Right cardiac atrium (tissue), 5 donors: ENCODE results near the gene SC5D. TPM values are rescaled to one million over a fixed set of nuclear protein-coding genes. Genes with fewer than 3 reads are reported as not detected.

Source experiments
- ATAC-seq, 2 donors: fragments of 200-7000 bp; cut with Tn5 transposase; one replicate each; pipeline versions ENCODE4 v1.8.0 to v1.9.1; 2020; ENCODE audit warnings: moderate library complexity in 2 of 2, mild to moderate bottlenecking in 1 of 2
- DNase-seq, 3 donors: peaks; one replicate each; pipeline ENCODE4 v3.0.0-alpha.2; 2020
- H3K27ac ChIP-seq: one replicate; pipeline ENCODE4 v1.5.1; 2013; ENCODE audit warnings: mild to moderate bottlenecking, low read length, control low read depth, moderate library complexity
- H3K27me3 ChIP-seq: one replicate; pipeline ENCODE4 v1.6.1; 2013; ENCODE audit not compliant: control insufficient read depth, insufficient read depth
- H3K4me1 ChIP-seq: one replicate; pipeline ENCODE4 v1.6.1; 2013; ENCODE audit warnings: low read length; ENCODE audit not compliant: control insufficient read depth, insufficient read depth
- H3K4me3 ChIP-seq: one replicate; pipeline ENCODE4 v1.5.1; 2013; ENCODE audit warnings: low read length, control low read depth
- H3K9me3 ChIP-seq: one replicate; pipeline ENCODE4 v1.6.1; 2013; ENCODE audit warnings: low read length; ENCODE audit not compliant: control insufficient read depth
- WGBS: extraction: QIAGEN DNeasy Blood & Tissue Kit; methylation state at CpG from one replicate; pipeline ENCODE4 v1.1.7; 2013; 5-methylcytosine and 5-hydroxymethylcytosine counted together
- intact Hi-C, 4 donors: fragments of 100-400 bp; cut with DNase I; formaldehyde crosslinking; loops; one replicate each; pipeline versions ENCODE4 v1.11.0 to v1.14.0; 2022 to 2023
- polyA plus RNA-seq: library from polyadenylated mRNA; stranded (reverse); fragments of 200-250 nt; gene quantifications from one replicate; pipeline ENCODE4 v1.2.3, GENCODE V29; 2013
- total RNA-seq, 4 donors: library from RNA; stranded (reverse); fragmentation: NEBNext Ultra II Directional; extraction: Animal tissue kit (Norgen Biotek cat#: 25700); gene quantifications; one replicate each; pipeline ENCODE4 v1.2.1, GENCODE V29; 2021
- donor health status: healthy with polysubstance abuse.
- donor health status: DM: no; HTN: yes; CAD: no.
- donor health status: DM: no; HTN: no; CAD: no.
- donor health status: DM: no; HTN: yes; CAD: no; lungs with severe emphysema.
- donor health status: DM: yes; HTN: yes; CAD: no.

Gene SC5D
- total and polyA plus RNA-seq, 5 donors = 29.7 to 34.7 (median 30.2) TPM

- DNase-seq (no peak), ATAC-seq (no peak)
- H3K9me3 ChIP-seq = no peaks in the 10 kb centered on the region
- no peak overlapping the region for H3K4me3 ChIP-seq
- intact Hi-C loops = loop anchor here in 1 of 4 donors (10.0 kb wide), 1 partner anchor 339 kb away; no protein-coding TSS in a partner anchor
- H3K27ac ChIP-seq = no peak overlapping the region
- no peaks in the 10 kb centered on the region for H3K27me3 ChIP-seq
- H3K4me1 ChIP-seq = no peaks in the 10 kb centered on the region
- 47% methylated on average over 2 of the region's 2 CpGs for whole genome bisulfite sequencing
These were observed 37.0 kb upstream of the SC5D start for GRCh38 chr11:121255473-121256125.

GRCh38 chr11:121257289-121257688 lies 35.3 kb upstream of the SC5D start:
- H3K27me3 ChIP-seq = no peaks in the 10 kb centered on the region
- no peaks in the 10 kb centered on the region for H3K4me1 ChIP-seq
- DNase-seq = no peak
- no peak overlapping the region for H3K27ac ChIP-seq
- no peak overlapping the region for H3K4me3 ChIP-seq
- H3K9me3 ChIP-seq = no peaks in the 10 kb centered on the region
- ATAC-seq = no peak
- intact Hi-C loops = loop anchor here in 1 of 4 donors (10.0 kb wide), 1 partner anchor 338 kb away; no protein-coding TSS in a partner anchor

DNA sequence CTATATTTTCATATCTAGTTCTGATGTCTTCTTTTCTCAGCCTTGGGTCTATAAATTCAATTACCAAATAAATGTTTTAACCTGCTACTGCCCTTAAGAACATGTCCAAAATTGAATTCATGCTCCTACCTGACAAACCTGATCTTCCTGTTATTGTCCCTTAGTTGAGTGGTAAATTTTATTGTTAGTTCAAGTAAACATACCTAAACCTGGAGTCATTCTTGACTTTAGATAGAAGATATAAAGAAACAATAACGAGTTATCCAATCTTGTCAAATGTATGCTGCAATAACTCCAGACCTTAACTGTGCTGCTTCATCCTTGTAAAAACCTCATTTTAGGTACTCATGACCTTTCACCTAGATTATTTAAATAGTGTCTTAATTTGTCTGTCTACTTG lies 34.6 kb upstream of the SC5D start:
- Histone ChIP-seq H3K27ac (no peak overlapping the region), H3K27me3 (no peaks in the 10 kb centered on the region), H3K4me3 (no peak overlapping the region), H3K4me1 (no peaks in the 10 kb centered on the region), H3K9me3 (no peaks in the 10 kb centered on the region)
- no peak for ATAC-seq
- intact Hi-C loops = loop anchor here in 1 of 4 donors (10.0 kb wide), 1 partner anchor 337 kb away; no protein-coding TSS in a partner anchor
- WGBS = 80% methylated on average over 1 of the region's 1 CpG
- no peak for DNase-seq

DNA sequence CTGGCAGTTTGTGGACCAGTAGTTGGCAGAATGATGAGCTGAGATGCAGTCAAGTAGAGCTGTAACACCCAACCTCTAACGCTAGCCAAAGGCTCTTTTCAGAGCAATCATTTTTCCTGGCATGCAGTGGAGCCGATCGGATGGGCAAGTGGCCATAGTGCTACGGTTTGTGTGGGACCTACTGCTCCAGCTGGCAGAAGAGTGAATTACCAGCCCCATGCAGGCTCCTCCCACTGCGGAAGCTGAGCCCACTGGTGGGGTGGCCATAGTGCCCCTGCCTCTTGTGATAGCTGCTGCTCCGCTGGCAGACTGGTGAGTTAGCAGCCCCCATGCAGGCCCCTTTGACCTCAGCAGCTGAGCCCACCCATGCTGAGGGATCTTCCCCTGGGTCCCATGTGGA lies 27.0 kb upstream of the SC5D start:
- DNase-seq = no peak
- 63% methylated on average over 6 of the region's 6 CpGs for WGBS
- Histone ChIP-seq H3K27ac (no peak overlapping the region), H3K4me1 (no peaks in the 10 kb centered on the region), H3K27me3 (no peaks in the 10 kb centered on the region), H3K4me3 (no peak overlapping the region), H3K9me3 (no peaks in the 10 kb centered on the region)
- no peak for ATAC-seq
- intact Hi-C loops = no loop called here

DNA sequence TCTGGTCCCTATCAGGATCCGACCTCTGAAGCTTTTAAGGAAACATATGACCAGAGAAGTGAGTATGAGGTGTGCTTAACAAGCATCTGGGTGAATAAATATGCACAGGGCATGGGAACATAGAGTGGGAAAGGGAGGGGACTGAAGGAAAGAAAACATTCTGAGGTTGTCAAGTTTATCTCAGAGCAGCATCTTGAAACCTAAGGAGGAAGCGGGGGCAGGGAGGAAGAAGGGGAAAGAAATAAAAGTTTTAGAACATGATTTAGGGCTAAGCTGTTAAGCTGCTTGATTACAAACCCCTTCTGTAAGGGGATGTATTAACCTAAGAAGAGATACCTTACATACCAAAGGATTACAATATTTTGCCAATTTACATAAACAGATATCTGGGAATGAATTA lies 24.0 kb upstream of the SC5D start:
- Histone ChIP-seq H3K4me1 (no peaks in the 10 kb centered on the region), H3K27ac (no peak overlapping the region), H3K9me3 (no peaks in the 10 kb centered on the region), H3K27me3 (no peaks in the 10 kb centered on the region), H3K4me3 (no peak overlapping the region)
- intact Hi-C loops = no loop called here
- DNase-seq (no peak), ATAC-seq (no peak)
- 24% methylated on average over 2 of the region's 2 CpGs for WGBS

GRCh38 chr11:121270001-121270678 lies 22.4 kb upstream of the SC5D start:
- Histone ChIP-seq H3K27ac (no peak overlapping the region), H3K9me3 (no peaks in the 10 kb centered on the region), H3K4me1 (no peaks in the 10 kb centered on the region), H3K27me3 (no peaks in the 10 kb centered on the region), H3K4me3 (no peak overlapping the region)
- intact Hi-C loops = no loop called here
- WGBS = 29% methylated on average over 7 of the region's 7 CpGs
- ATAC-seq (no peak), DNase-seq (no peak)

- no peaks in the 10 kb centered on the region for H3K4me1 ChIP-seq
- H3K27ac ChIP-seq = no peak overlapping the region
- DNase-seq (no peak), ATAC-seq (no peak)
- intact Hi-C loops = no loop called here
- no peak overlapping the region for H3K4me3 ChIP-seq
- H3K9me3 ChIP-seq = no peaks in the 10 kb centered on the region
- 84% methylated on average over 4 of the region's 4 CpGs for WGBS
- H3K27me3 ChIP-seq = no peaks in the 10 kb centered on the region
These were observed 18.1 kb upstream of the SC5D start for GRCh38 chr11:121274332-121274991.

GRCh38 chr11:121281698-121282097 lies 10.9 kb upstream of the SC5D start:
- no peak for DNase-seq
- Histone ChIP-seq H3K27ac (no peak overlapping the region), H3K4me3 (no peak overlapping the region), H3K4me1 (no peaks in the 10 kb centered on the region), H3K9me3 (no peaks in the 10 kb centered on the region), H3K27me3 (no peaks in the 10 kb centered on the region)
- no peak for ATAC-seq
- intact Hi-C loops = no loop called here
- 95% methylated on average over 5 of the region's 5 CpGs for WGBS

DNA sequence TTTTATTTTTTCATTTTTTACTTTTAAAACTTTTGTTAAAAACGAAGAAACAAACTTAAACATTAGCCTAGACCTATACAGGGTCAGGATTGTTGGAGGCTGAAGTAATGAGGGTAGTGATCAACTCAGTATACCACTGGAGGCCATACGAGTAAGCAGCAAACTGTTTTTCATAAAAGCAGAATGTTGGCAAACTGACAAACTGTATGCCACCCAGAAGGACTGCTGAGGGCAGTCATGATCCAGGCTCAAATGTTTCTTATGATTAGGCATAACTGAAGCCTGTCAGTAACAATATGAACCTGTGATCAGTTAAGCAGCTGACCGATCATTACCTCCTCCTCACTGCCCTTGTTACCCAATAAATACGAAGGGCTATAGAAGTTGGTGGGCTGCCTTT lies 10.2 kb upstream of the SC5D start:
- H3K4me1 ChIP-seq = no peaks in the 10 kb centered on the region
- H3K27me3 ChIP-seq = no peaks in the 10 kb centered on the region
- intact Hi-C loops = no loop called here
- ATAC-seq = no peak
- no peak for DNase-seq
- no peak overlapping the region for H3K27ac ChIP-seq
- no peak overlapping the region for H3K4me3 ChIP-seq
- no peaks in the 10 kb centered on the region for H3K9me3 ChIP-seq
- WGBS = 62% methylated on average over 4 of the region's 4 CpGs

GRCh38 chr11:121282886-121283502 lies 9.6 kb upstream of the SC5D start:
- no peaks in the 10 kb centered on the region for H3K9me3 ChIP-seq
- no peak for ATAC-seq
- no peak overlapping the region for H3K27ac ChIP-seq
- H3K4me1 ChIP-seq = no peaks in the 10 kb centered on the region
- H3K4me3 ChIP-seq = no peak overlapping the region
- no peaks in the 10 kb centered on the region for H3K27me3 ChIP-seq
- no peak for DNase-seq
- intact Hi-C loops = no loop called here
- WGBS = 89% methylated on average over 4 of the region's 4 CpGs

DNA sequence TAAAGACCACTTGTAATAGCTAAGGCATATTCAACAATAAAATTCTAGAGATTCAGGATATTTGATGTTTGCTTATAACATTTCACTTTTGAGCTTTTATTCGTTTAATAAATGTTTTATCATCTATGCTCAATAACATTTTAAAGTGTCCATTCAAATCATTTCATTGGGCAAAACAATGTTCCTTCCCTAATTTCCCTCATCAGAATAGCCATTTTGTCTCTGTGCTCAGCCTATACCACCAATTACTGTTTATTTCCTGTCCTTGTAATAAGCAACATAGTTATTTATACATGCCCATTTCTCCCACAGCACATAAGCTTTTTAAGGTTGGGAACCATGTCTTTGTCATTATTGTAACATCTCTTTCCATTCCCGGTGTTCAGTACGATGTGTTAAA lies 1.3 kb upstream of the SC5D start:
- no peaks in the 10 kb centered on the region for H3K9me3 ChIP-seq
- DNase-seq = no peak

More for the DNA sequence above, 1.3 kb upstream of the SC5D start:
- 88% methylated on average over 3 of the region's 3 CpGs for WGBS
- no peak for ATAC-seq
- no peaks in the 10 kb centered on the region for H3K4me1 ChIP-seq
- no peaks in the 10 kb centered on the region for H3K27me3 ChIP-seq
- no peak overlapping the region for H3K4me3 ChIP-seq
- H3K27ac ChIP-seq = no peak overlapping the region
- intact Hi-C loops = no loop called here
